SK-N-SH treated with all-trans-retinoic acid at 6 μM for 48 hours (cell line): ENCODE results near the gene SPECC1.

Experiments
- ATAC-seq: fragments of 200-7000 bp; cut with Tn5 transposase; 3 replicates; pipeline ENCODE4 v1.9.1; 2020; ENCODE audit warnings: mild to moderate bottlenecking, moderate library complexity
- ARNTL ChIP-seq: fragments of 450-650 bp; formaldehyde crosslinking; IDR thresholded peaks from 2 replicates; pipeline ENCODE4 v1.5.0; 2020; ENCODE audit warnings: low read depth, mild to moderate bottlenecking, moderate library complexity, borderline replicate concordance
- BACH2 ChIP-seq: fragments of 250-450 bp; sonication (Bioruptor Pico); IDR thresholded peaks from 2 replicates; pipeline ENCODE4 v1.9.0; 2021; ENCODE audit warnings: mild to moderate bottlenecking, borderline replicate concordance
- CSDC2 ChIP-seq: fragments of 250-450 bp; sonication (Bioruptor Pico); IDR thresholded peaks from 2 replicates; pipeline ENCODE4 v1.5.0; 2020; ENCODE audit warnings: mild to moderate bottlenecking, moderate library complexity
- ESRRG ChIP-seq: fragments of 250-450 bp; sonication (Bioruptor Pico); IDR thresholded peaks from 2 replicates; pipeline ENCODE4 v1.6.1; 2021; ENCODE audit warnings: mild to moderate bottlenecking
- GLIS3 ChIP-seq: fragments of 250-450 bp; sonication (Bioruptor Pico); IDR thresholded peaks from 2 replicates; pipeline ENCODE4 v1.5.0; 2020; ENCODE audit warnings: mild to moderate bottlenecking, moderate library complexity
- ISL1 ChIP-seq: fragments of 250-450 bp; sonication (Bioruptor Pico); IDR thresholded peaks from 2 replicates; pipeline ENCODE4 v2.1.2; 2022; ENCODE audit warnings: mild to moderate bottlenecking, moderate library complexity
- OSR1 ChIP-seq: fragments of 250-450 bp; sonication (Bioruptor Pico); IDR thresholded peaks from 2 replicates; pipeline ENCODE4 v1.8.0; 2022; ENCODE audit warnings: moderate library complexity, mild to moderate bottlenecking, inconsistent platforms
- PPARA ChIP-seq: fragments of 250-450 bp; sonication (Bioruptor Pico); IDR thresholded peaks from 2 replicates; pipeline ENCODE4 v1.5.0; 2020; ENCODE audit warnings: mild to moderate bottlenecking, borderline replicate concordance
- RARB ChIP-seq: fragments of 250-450 bp; sonication (Bioruptor Pico); IDR thresholded peaks from 2 replicates; pipeline ENCODE4 v1.8.0; 2021; ENCODE audit warnings: mild to moderate bottlenecking, moderate library complexity
- SNAI2 ChIP-seq: fragments of 250-450 bp; sonication (Bioruptor Pico); IDR thresholded peaks from 2 replicates; pipeline ENCODE4 v1.5.0; 2020; ENCODE audit warnings: mild to moderate bottlenecking, moderate library complexity
- TOX ChIP-seq: fragments of 250-450 bp; sonication (Bioruptor Pico); IDR thresholded peaks from 2 replicates; pipeline ENCODE4 v1.8.0; 2021; ENCODE audit warnings: mild to moderate bottlenecking, moderate library complexity, borderline replicate concordance
- ZC3H10 ChIP-seq: fragments of 250-450 bp; sonication (Bioruptor Pico); IDR thresholded peaks from 2 replicates; pipeline ENCODE4 v1.5.1; 2021; ENCODE audit warnings: mild to moderate bottlenecking, moderate library complexity
- ZFP3 ChIP-seq: fragments of 250-450 bp; sonication (Bioruptor Pico); IDR thresholded peaks from 2 replicates; pipeline ENCODE4 v1.5.0; 2020; ENCODE audit warnings: mild to moderate bottlenecking, moderate library complexity
- ZFP30 ChIP-seq: fragments of 450-650 bp; formaldehyde crosslinking; IDR thresholded peaks from 2 replicates; pipeline ENCODE4 v1.5.0; 2022; ENCODE audit warnings: mild to moderate bottlenecking, moderate library complexity
- ZNF565 ChIP-seq: fragments of 450-650 bp; formaldehyde crosslinking; conservative IDR thresholded peaks from 2 replicates; pipeline ENCODE4 v1.5.0; 2020; ENCODE audit warnings: low read depth, mild to moderate bottlenecking, moderate library complexity
- ZNF70 ChIP-seq: fragments of 450-650 bp; formaldehyde crosslinking; IDR thresholded peaks from 2 replicates; pipeline ENCODE4 v1.5.0; 2020; ENCODE audit warnings: mild to moderate bottlenecking, moderate library complexity
- ZNF8 ChIP-seq: fragments of 450-650 bp; formaldehyde crosslinking; IDR thresholded peaks from 2 replicates; pipeline ENCODE4 v1.5.0; 2020; ENCODE audit warnings: mild to moderate bottlenecking, moderate library complexity
- TF ChIP-seq, protein P1 (sequence below): fragments of 250-450 bp; sonication (Bioruptor Pico); IDR thresholded peaks from 2 replicates; pipeline ENCODE4 v1.8.0; 2020; ENCODE audit warnings: mild to moderate bottlenecking, moderate library complexity, borderline replicate concordance
- TF ChIP-seq, protein P2 (sequence below): fragments of 250-450 bp; sonication (Bioruptor Pico); IDR thresholded peaks from 2 replicates; pipeline ENCODE4 v1.5.1; 2021; ENCODE audit warnings: mild to moderate bottlenecking, moderate library complexity
- TF ChIP-seq, protein P3 (sequence below): fragments of 250-450 bp; sonication (Bioruptor Pico); IDR thresholded peaks from 2 replicates; pipeline ENCODE4 v1.5.1; 2020; ENCODE audit warnings: low read depth, mild to moderate bottlenecking, moderate library complexity
- TF ChIP-seq, protein P4 (sequence below): fragments of 250-450 bp; sonication (Bioruptor Pico); IDR thresholded peaks from 2 replicates; pipeline ENCODE4 v1.8.0; 2021; ENCODE audit warnings: low read depth, mild to moderate bottlenecking, moderate library complexity, borderline replicate concordance

The SPECC1 gene

DNA sequence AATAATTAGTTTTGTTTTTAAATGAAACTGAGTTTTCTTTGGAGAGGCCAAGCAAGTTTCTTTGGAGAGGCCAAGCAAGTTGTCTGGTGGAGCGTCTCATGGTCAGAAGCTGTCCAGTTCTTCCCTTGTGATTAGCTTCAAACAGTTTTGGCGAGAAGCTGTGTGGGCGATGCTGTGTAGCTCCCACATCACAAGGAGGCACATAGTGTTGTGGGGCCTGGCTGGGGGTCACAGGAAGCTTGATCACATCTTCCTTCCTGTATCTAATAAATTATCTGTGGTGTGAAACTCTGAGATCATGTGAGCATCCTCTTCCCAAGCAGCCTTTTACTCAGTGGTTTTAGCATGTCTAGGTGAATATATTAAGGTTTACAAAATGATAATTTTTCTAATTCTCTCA, 33.9 kb downstream of the SPECC1 start (continued):
- TF ChIP-seq, protein P1, sequence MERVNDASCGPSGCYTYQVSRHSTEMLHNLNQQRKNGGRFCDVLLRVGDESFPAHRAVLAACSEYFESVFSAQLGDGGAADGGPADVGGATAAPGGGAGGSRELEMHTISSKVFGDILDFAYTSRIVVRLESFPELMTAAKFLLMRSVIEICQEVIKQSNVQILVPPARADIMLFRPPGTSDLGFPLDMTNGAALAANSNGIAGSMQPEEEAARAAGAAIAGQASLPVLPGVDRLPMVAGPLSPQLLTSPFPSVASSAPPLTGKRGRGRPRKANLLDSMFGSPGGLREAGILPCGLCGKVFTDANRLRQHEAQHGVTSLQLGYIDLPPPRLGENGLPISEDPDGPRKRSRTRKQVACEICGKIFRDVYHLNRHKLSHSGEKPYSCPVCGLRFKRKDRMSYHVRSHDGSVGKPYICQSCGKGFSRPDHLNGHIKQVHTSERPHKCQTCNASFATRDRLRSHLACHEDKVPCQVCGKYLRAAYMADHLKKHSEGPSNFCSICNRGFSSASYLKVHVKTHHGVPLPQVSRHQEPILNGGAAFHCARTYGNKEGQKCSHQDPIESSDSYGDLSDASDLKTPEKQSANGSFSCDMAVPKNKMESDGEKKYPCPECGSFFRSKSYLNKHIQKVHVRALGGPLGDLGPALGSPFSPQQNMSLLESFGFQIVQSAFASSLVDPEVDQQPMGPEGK (CRISPR knock-in tag): no peak
- TF ChIP-seq ZNF8 (no peak), ESRRG (CRISPR knock-in tag) (no peak), PPARA (CRISPR knock-in tag) (no peak), OSR1 (no peak), ARNTL (CRISPR knock-in tag) (no peak)

DNA sequence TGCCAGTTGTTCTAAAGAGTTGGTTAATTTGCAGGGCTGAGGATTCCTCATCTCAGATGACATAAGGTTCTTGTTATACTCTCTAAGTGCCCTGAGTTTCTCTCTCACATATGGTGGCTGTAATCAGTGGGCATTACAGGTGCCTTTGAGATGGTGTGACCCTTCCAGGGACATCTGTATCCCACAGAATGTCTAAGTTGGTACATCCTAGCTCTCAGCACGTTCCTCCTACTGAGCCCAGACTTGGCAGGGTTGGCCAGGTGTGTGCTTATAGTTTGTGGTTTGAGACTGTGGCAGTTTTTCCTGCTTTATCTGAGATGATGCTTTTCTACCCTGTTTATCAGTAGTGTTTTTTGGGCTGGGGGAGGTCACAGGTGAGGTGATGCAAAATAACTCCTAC, 36.3 kb downstream of the SPECC1 start:
- TF ChIP-seq CSDC2 (no peak), ZFP3 (CRISPR knock-in tag) (no peak), ZFP30 (CRISPR knock-in tag) (no peak), ARNTL (CRISPR knock-in tag) (no peak)
- TF ChIP-seq, protein P1 (CRISPR knock-in tag): no peak
- ATAC-seq: no peak

DNA sequence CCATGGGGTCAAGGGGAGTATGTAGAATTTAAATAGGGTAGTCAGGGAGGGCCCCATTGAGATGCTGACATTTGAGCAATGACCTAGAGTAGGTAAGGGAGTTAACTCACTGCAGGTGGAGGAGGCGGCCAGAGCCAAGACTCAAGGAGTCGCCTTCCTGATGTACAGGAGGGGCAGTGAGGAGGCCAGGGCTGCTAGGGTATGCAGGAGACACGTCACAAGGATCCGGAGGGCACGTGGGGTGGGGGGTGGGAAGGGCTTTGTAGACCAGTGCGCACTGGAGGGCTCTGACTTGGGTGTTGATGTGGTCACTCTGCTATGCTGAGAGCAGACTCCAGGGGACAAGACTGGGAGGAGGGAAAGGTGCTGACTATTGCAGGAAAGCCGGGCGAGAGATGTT, 37.5 kb downstream of the SPECC1 start:
- TF ChIP-seq TOX (CRISPR knock-in tag): no peak
- TF ChIP-seq, protein P2, sequence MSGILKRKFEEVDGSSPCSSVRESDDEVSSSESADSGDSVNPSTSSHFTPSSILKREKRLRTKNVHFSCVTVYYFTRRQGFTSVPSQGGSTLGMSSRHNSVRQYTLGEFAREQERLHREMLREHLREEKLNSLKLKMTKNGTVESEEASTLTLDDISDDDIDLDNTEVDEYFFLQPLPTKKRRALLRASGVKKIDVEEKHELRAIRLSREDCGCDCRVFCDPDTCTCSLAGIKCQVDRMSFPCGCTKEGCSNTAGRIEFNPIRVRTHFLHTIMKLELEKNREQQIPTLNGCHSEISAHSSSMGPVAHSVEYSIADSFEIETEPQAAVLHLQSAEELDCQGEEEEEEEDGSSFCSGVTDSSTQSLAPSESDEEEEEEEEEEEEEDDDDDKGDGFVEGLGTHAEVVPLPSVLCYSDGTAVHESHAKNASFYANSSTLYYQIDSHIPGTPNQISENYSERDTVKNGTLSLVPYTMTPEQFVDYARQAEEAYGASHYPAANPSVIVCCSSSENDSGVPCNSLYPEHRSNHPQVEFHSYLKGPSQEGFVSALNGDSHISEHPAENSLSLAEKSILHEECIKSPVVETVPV (CRISPR knock-in tag): no peak
- TF ChIP-seq ZNF565 (CRISPR knock-in tag): no peak
- no peak for TF ChIP-seq ZNF8
- TF ChIP-seq, protein P3, sequence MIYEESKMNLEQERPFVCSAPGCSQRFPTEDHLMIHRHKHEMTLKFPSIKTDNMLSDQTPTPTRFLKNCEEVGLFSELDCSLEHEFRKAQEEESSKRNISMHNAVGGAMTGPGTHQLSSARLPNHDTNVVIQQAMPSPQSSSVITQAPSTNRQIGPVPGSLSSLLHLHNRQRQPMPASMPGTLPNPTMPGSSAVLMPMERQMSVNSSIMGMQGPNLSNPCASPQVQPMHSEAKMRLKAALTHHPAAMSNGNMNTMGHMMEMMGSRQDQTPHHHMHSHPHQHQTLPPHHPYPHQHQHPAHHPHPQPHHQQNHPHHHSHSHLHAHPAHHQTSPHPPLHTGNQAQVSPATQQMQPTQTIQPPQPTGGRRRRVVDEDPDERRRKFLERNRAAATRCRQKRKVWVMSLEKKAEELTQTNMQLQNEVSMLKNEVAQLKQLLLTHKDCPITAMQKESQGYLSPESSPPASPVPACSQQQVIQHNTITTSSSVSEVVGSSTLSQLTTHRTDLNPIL (CRISPR knock-in tag): no peak
- TF ChIP-seq PPARA (CRISPR knock-in tag): no peak
- TF ChIP-seq ZC3H10: no peak
- no peak for ATAC-seq

DNA sequence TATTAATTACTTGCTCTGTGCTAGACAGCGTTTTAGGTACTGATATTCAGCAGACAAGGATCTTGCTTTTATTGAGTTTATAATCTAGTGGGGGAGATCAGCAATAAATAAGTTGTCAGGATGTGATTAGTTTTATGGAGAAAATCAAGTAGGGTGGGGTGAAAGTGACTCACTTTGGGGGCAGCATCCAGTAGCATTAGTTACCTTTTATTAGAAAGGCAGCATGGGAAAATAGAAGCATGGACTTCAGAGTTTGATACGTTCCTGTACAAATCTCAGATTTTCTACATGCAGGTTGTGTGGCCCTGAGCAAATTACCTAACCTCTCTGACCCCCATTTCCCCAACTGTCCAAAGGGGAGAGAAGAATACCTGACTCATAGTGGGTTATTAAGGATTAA, 42.5 kb downstream of the SPECC1 start:
- TF ChIP-seq ISL1 (CRISPR knock-in tag) (no peak), GLIS3 (CRISPR knock-in tag) (no peak), ZNF8 (no peak), ARNTL (CRISPR knock-in tag) (no peak), TOX (CRISPR knock-in tag) (no peak), OSR1 (no peak), ZNF70 (CRISPR knock-in tag) (no peak), ZC3H10 (no peak), RARB (CRISPR knock-in tag) (no peak), BACH2 (CRISPR knock-in tag) (no peak), PPARA (CRISPR knock-in tag) (no peak), CSDC2 (no peak), SNAI2 (CRISPR knock-in tag) (no peak), ZFP3 (CRISPR knock-in tag) (no peak)
- TF ChIP-seq, protein P2 (CRISPR knock-in tag): no peak
- TF ChIP-seq, protein P1 (CRISPR knock-in tag): no peak
- TF ChIP-seq, protein P4, sequence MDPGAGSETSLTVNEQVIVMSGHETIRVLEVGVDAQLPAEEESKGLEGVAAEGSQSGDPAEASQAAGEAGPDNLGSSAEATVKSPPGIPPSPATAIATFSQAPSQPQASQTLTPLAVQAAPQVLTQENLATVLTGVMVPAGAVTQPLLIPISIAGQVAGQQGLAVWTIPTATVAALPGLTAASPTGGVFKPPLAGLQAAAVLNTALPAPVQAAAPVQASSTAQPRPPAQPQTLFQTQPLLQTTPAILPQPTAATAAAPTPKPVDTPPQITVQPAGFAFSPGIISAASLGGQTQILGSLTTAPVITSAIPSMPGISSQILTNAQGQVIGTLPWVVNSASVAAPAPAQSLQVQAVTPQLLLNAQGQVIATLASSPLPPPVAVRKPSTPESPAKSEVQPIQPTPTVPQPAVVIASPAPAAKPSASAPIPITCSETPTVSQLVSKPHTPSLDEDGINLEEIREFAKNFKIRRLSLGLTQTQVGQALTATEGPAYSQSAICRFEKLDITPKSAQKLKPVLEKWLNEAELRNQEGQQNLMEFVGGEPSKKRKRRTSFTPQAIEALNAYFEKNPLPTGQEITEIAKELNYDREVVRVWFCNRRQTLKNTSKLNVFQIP: no peak
- no peak for ATAC-seq
